SK-N-SH (cell line): ENCODE measurements around the gene BSG. TPM values are rescaled to one million over a fixed set of nuclear protein-coding genes. Genes with fewer than 3 reads are reported as not detected.

Experiments used
- CTCF ChIA-PET: fragments of 300-600, 350-600 bp; formaldehyde crosslinking; extraction: SDS; loops from one replicate; lab custom pipeline; 2021; lab: Yijun Ruan, JAX
- POLR2A ChIA-PET: fragments of 350-600 bp; sonication (Branson Sonifier 250); formaldehyde crosslinking; extraction: SDS; loops from one replicate; lab custom pipeline; 2020; ENCODE audit warnings: antibody characterized with exemption, inconsistent platforms; lab: Yijun Ruan, JAX
- DNase-seq: peaks from one replicate; pipeline ENCODE4 v3.0.0; 2012
- H2AFZ ChIP-seq: fragments of 200-600 bp; sonication (generic); 2 replicates; pipeline ENCODE4 v1.8.1; 2016; ENCODE audit warnings: antibody characterized with exemption, mild to moderate bottlenecking, low read depth
- H3F3A ChIP-seq: fragments of 200-600 bp; sonication (generic); replicated peaks from 2 replicates; pipeline ENCODE3; 2016; ENCODE audit warnings: antibody characterized with exemption, mild to moderate bottlenecking; ENCODE audit not compliant: insufficient read depth
- H3K27ac ChIP-seq, 2 experiments: fragments of 200-500 bp in 1 of 2; fragments of 200-600 bp in 1 of 2; sonication (Bioruptor generic) in 1 of 2; sonication (generic), shearing (Covaris generic) in 1 of 2; 2 replicates each; pipeline versions ENCODE4 v1.5.1 to v1.6.1; 2014 to 2016; ENCODE audit warnings: low read depth in 2 of 2, inconsistent platforms in 1 of 2, low read length in 1 of 2, mild to moderate bottlenecking in 1 of 2, mixed read lengths in 1 of 2
- H3K27me3 ChIP-seq: fragments of 200-600 bp; sonication (generic), shearing (Covaris generic); 2 replicates; pipeline ENCODE4 v1.6.1; 2016; ENCODE audit warnings: mixed run types; ENCODE audit not compliant: insufficient read depth
- H3K36me3 ChIP-seq, 2 experiments: fragments of 200-500 bp in 1 of 2; fragments of 200-600 bp in 1 of 2; sonication (Bioruptor generic) in 1 of 2; sonication (generic) in 1 of 2; replicated peaks in 1 of 2; 2 replicates each; pipeline versions ENCODE3 to v1.5.1; 2014 to 2016; ENCODE audit warnings: low read length in 1 of 2, mild to moderate bottlenecking in 1 of 2; ENCODE audit not compliant: insufficient read depth in 2 of 2, control insufficient read depth in 1 of 2
- H3K4me1 ChIP-seq, 2 experiments: fragments of 200-500 bp in 1 of 2; fragments of 200-600 bp in 1 of 2; sonication (Bioruptor generic) in 1 of 2; sonication (generic), shearing (Covaris generic) in 1 of 2; 2 replicates each; pipeline versions ENCODE4 v1.5.1 to v1.6.1; 2014 to 2016; ENCODE audit warnings: low read depth in 1 of 2, low read length in 1 of 2, mixed run types in 1 of 2; ENCODE audit not compliant: insufficient read depth in 2 of 2, control insufficient read depth in 1 of 2
- H3K4me2 ChIP-seq: fragments of 200-600 bp; sonication (generic), shearing (Covaris generic); 2 replicates; pipeline ENCODE4 v1.6.1; 2017; ENCODE audit warnings: mixed run types
- H3K4me3 ChIP-seq, 2 experiments: fragments of 200-500 bp in 1 of 2; fragments of 200-600 bp in 1 of 2; sonication (Bioruptor generic) in 1 of 2; sonication (generic), shearing (Covaris generic) in 1 of 2; 2 replicates each; pipeline versions ENCODE4 v1.5.1 to v1.8.1; 2014 to 2016; ENCODE audit warnings: low read depth in 2 of 2, inconsistent platforms in 1 of 2, low read length in 1 of 2, mild to moderate bottlenecking in 1 of 2, mixed read lengths in 1 of 2, moderate library complexity in 1 of 2
- H3K79me2 ChIP-seq: fragments of 200-600 bp; sonication (generic); 2 replicates; pipeline ENCODE4 v1.8.1; 2017; ENCODE audit warnings: mild to moderate bottlenecking; ENCODE audit not compliant: insufficient read depth
- H3K9ac ChIP-seq: fragments of 200-600 bp; sonication (generic); 2 replicates; pipeline ENCODE4 v1.6.1; 2017; ENCODE audit warnings: mixed run types
- H3K9me2 ChIP-seq: fragments of 200-600 bp; sonication (generic); 2 replicates; pipeline ENCODE4 v1.6.1; 2017; ENCODE audit warnings: mixed run types
- H3K9me3 ChIP-seq: fragments of 200-600 bp; sonication (generic); 2 replicates; pipeline ENCODE4 v1.6.1; 2017; ENCODE audit warnings: mixed run types, mild to moderate bottlenecking, moderate library complexity
- H4K20me1 ChIP-seq: fragments of 200-600 bp; sonication (generic); 2 replicates; pipeline ENCODE4 v1.6.1; 2017; ENCODE audit warnings: mild to moderate bottlenecking, mixed run types; ENCODE audit not compliant: insufficient read depth
- EZH2phosphoT487 ChIP-seq: fragments of 200-600 bp; sonication (generic); IDR thresholded peaks from 2 replicates; pipeline ENCODE4 v1.6.1; 2017; ENCODE audit warnings: low read depth, mixed run types, mild to moderate bottlenecking, antibody characterized with exemption, moderate library complexity, borderline replicate concordance
- FOSL2 ChIP-seq: IDR thresholded peaks from 2 replicates; pipeline ENCODE4 v1.4.0; 2012; ENCODE audit warnings: low read depth, mild to moderate bottlenecking, moderate library complexity, borderline replicate concordance
- FOXJ3 ChIP-seq: sonication (generic); formaldehyde crosslinking; IDR thresholded peaks from 2 replicates; pipeline ENCODE4 v1.5.1; 2020; ENCODE audit warnings: mild to moderate bottlenecking, missing genetic modification reagents
- FOXM1 ChIP-seq: IDR thresholded peaks from 2 replicates; pipeline ENCODE4 v1.4.0; 2012; ENCODE audit warnings: low read depth, mild to moderate bottlenecking
- MXI1 ChIP-seq: IDR thresholded peaks from 2 replicates; pipeline ENCODE4 v1.6.1; 2012; ENCODE audit warnings: mild to moderate bottlenecking, low read depth, low read length, improper control_type of control experiment
- PBX3 ChIP-seq: IDR thresholded peaks from 2 replicates; pipeline ENCODE4; 2012
- RAD21 ChIP-seq: IDR thresholded peaks from 2 replicates; pipeline ENCODE4 v1.6.1; 2012; ENCODE audit warnings: mild to moderate bottlenecking, low read length
- TAF1 ChIP-seq: IDR thresholded peaks from 2 replicates; pipeline ENCODE4 v1.6.1; 2012; ENCODE audit warnings: low read depth, mild to moderate bottlenecking, low read length, moderate library complexity, borderline replicate concordance
- USF1 ChIP-seq: IDR thresholded peaks from 2 replicates; pipeline ENCODE4 v1.4.0; 2012; ENCODE audit warnings: low read depth, borderline replicate concordance
- YY1 ChIP-seq: IDR thresholded peaks from 2 replicates; pipeline ENCODE4 v1.4.0; 2012; ENCODE audit warnings: low read depth, mild to moderate bottlenecking
- WGBS: methylation state at CpG from one replicate; pipeline ENCODE4 v1.1.6; 2017; ENCODE audit warnings: low lambda C conversion rate; 5-methylcytosine and 5-hydroxymethylcytosine counted together
- polyA plus RNA-seq, 3 experiments: library from polyadenylated mRNA; depleted of rRNA; stranded (reverse); fragments of >200 nt; gene quantifications; 2 replicates each; pipeline ENCODE4 v1.2.3, GENCODE V29; 2012

BSG gene
- polyA plus RNA-seq, 1 of the 3 experiments (the other 2 are of a cell fraction) = 835 TPM

- Histone ChIP-seq H3K36me3 (no peaks in the 10 kb centered on the region), H3K4me1 (no peaks in the 10 kb centered on the region; a peak in 1 of 4 replicates), H3K9me3 (no peaks in the 10 kb centered on the region), H3K27me3 (no peaks in the 10 kb centered on the region), H3K9me2 (no peaks in the 10 kb centered on the region), H3F3A (no peaks in the 10 kb centered on the region), H3K4me2 (no peak overlapping the region), H3K9ac (no peak overlapping the region), H3K4me3 (no peak overlapping the region), H3K79me2 (no peaks in the 10 kb centered on the region), H2AFZ (no peak overlapping the region), H4K20me1 (no peaks in the 10 kb centered on the region), H3K27ac (no peak overlapping the region)
- TF ChIP-seq YY1 = no peak
- TF ChIP-seq USF1 = no peak
- no peak for TF ChIP-seq MXI1
- TF ChIP-seq FOXM1 = no peak
- TF ChIP-seq TAF1 = no peak
- no peak for TF ChIP-seq FOXJ3
- no peak for TF ChIP-seq PBX3
- TF ChIP-seq EZH2phosphoT487 = no peak
- no peak for TF ChIP-seq RAD21
- POLR2A ChIA-PET = no interaction called here
- DNase-seq = no peak
- WGBS = 76% methylated on average over 9 of the region's 21 CpGs
- CTCF ChIA-PET = no interaction called here
Measured at GRCh38 chr19:558770-559439, 13.5 kb upstream of the BSG start.

GRCh38 chr19:560121-560520, 12.3 kb upstream of the BSG start:
- Histone ChIP-seq H3K9me3 (no peaks in the 10 kb centered on the region), H4K20me1 (no peaks in the 10 kb centered on the region), H3K4me1 (no peaks in the 10 kb centered on the region; a peak in 1 of 4 replicates), H2AFZ (no peak overlapping the region), H3K9ac (no peak overlapping the region), H3K27me3 (no peaks in the 10 kb centered on the region), H3K4me2 (no peak overlapping the region), H3K36me3 (no peaks in the 10 kb centered on the region), H3F3A (no peaks in the 10 kb centered on the region), H3K4me3 (no peak overlapping the region), H3K27ac (no peak overlapping the region), H3K9me2 (no peaks in the 10 kb centered on the region), H3K79me2 (no peaks in the 10 kb centered on the region)
- ChIA-PET POLR2A (no interaction called here), CTCF (no interaction called here)
- DNase-seq = no peak
- TF ChIP-seq FOSL2 (no peak), USF1 (no peak), PBX3 (no peak)
- WGBS = 88% methylated on average over 12 of the region's 12 CpGs
